PC-3 (cell line): ENCODE measurements around the gene SEC14L3. TPM values are rescaled to one million over a fixed set of nuclear protein-coding genes. Genes with fewer than 3 reads are reported as not detected.

Source experiments
- ATAC-seq: fragments of 200-7000 bp; cut with Tn5 transposase; 2 replicates; pipeline ENCODE4 v1.9.1; 2020; ENCODE audit warnings: mild to moderate bottlenecking, moderate library complexity
- BruUV-seq: library from RNA; stranded (reverse); fragments of 400-500 nt; replicated peaks from 2 replicates; lab custom pipeline; 2021; lab: Mats Ljungman, UMichigan
- CTCF ChIA-PET: fragments of 300-600 bp; sonication (Branson Sonifier 250); formaldehyde crosslinking; loops from one replicate; lab custom pipeline; 2022; ENCODE audit warnings: antibody characterized with exemption; lab: Charles Lee
- POLR2A ChIA-PET: fragments of 300-600 bp; sonication (Branson Sonifier 250); formaldehyde crosslinking; loops from one replicate; lab custom pipeline; 2022; ENCODE audit warnings: antibody characterized with exemption; ENCODE audit not compliant: unreplicated experiment; lab: Charles Lee
- DNase-seq: peaks from one replicate; pipeline ENCODE4 v3.0.0-alpha.2; 2015
- H2AFZ ChIP-seq: fragments of 300-600 bp; sonication (generic); 2 replicates; pipeline ENCODE4 v1.6.0; 2016; ENCODE audit warnings: antibody characterized with exemption, low read length
- H3F3A ChIP-seq: fragments of 300-600 bp; sonication (generic); one replicate; pipeline ENCODE4 v1.6.0; 2017; ENCODE audit warnings: antibody characterized with exemption, low read length, control low read depth, mild to moderate bottlenecking; ENCODE audit not compliant: unreplicated experiment
- H3K27ac ChIP-seq: fragments of 300-600 bp; sonication (generic); 2 replicates; pipeline ENCODE4 v1.5.1; 2016; ENCODE audit warnings: mild to moderate bottlenecking, low read length
- H3K27me3 ChIP-seq: fragments of 300-600 bp; sonication (generic); 2 replicates; pipeline ENCODE4 v1.6.1; 2016; ENCODE audit warnings: low read length, mixed read lengths
- H3K36me3 ChIP-seq: fragments of 300-600 bp; sonication (generic); 2 replicates; pipeline ENCODE4 v1.6.1; 2016; ENCODE audit warnings: low read depth, mixed run types, low read length, mixed read lengths
- H3K4me1 ChIP-seq: fragments of 300-600 bp; sonication (generic); 2 replicates; pipeline ENCODE4 v1.5.1; 2016; ENCODE audit warnings: low read length; ENCODE audit not compliant: insufficient read depth
- H3K4me2 ChIP-seq: fragments of 300-600 bp; sonication (generic); 2 replicates; pipeline ENCODE4 v1.6.0; 2016; ENCODE audit warnings: low read length
- H3K4me3 ChIP-seq: fragments of 300-600 bp; sonication (generic); 2 replicates; pipeline ENCODE4 v1.5.1; 2016; ENCODE audit warnings: mild to moderate bottlenecking, low read length, mixed read lengths
- H3K79me2 ChIP-seq: fragments of 300-600 bp; sonication (generic); 2 replicates; pipeline ENCODE4 v1.6.1; 2017; ENCODE audit warnings: low read length, mixed read lengths
- H3K9ac ChIP-seq: fragments of 300-600 bp; sonication (generic); 2 replicates; pipeline ENCODE4 v1.6.0; 2016; ENCODE audit warnings: mild to moderate bottlenecking, low read length
- H3K9me2 ChIP-seq: fragments of 300-600 bp; sonication (generic); replicated peaks from 2 replicates; pipeline ENCODE4 v1.6.1; 2016; ENCODE audit warnings: mixed run types, low read length, mixed read lengths
- H3K9me3 ChIP-seq: fragments of 300-600 bp; sonication (generic); 2 replicates; pipeline ENCODE4 v1.6.1; 2016; ENCODE audit warnings: low read length, mixed read lengths
- H4K20me1 ChIP-seq: fragments of 300-600 bp; sonication (generic); 2 replicates; pipeline ENCODE4 v1.6.1; 2016; ENCODE audit warnings: low read length, mixed read lengths
- CTCF ChIP-seq: fragments of 300-600 bp; sonication (generic); conservative IDR thresholded peaks from 2 replicates; pipeline ENCODE4 v1.5.1; 2017; ENCODE audit warnings: antibody characterized with exemption, low read depth, mild to moderate bottlenecking, low read length
- EZH2 ChIP-seq: fragments of 300-600 bp; sonication (generic); IDR thresholded peaks from one replicate; pipeline ENCODE4 v1.6.1; 2017; ENCODE audit warnings: antibody characterized with exemption, mild to moderate bottlenecking, low read length; ENCODE audit not compliant: unreplicated experiment
- EZH2phosphoT487 ChIP-seq: fragments of 300-600 bp; sonication (generic); IDR thresholded peaks from 2 replicates; pipeline ENCODE4 v1.6.1; 2018; ENCODE audit warnings: mild to moderate bottlenecking, antibody characterized with exemption, low read length, borderline replicate concordance
- intact Hi-C: fragments of 100-400 bp; cut with micrococcal nuclease; formaldehyde crosslinking; loops from 2 replicates; pipeline ENCODE4 v1.9.0; 2023
- total RNA-seq: library from RNA; depleted of rRNA; stranded (reverse); fragments of >200 nt; gene quantifications from 2 replicates; pipeline ENCODE4 v1.2.3, GENCODE V29; 2014

Gene SEC14L3
- total RNA-seq, 1 experiment from 2014 or later: not detected

DNA sequence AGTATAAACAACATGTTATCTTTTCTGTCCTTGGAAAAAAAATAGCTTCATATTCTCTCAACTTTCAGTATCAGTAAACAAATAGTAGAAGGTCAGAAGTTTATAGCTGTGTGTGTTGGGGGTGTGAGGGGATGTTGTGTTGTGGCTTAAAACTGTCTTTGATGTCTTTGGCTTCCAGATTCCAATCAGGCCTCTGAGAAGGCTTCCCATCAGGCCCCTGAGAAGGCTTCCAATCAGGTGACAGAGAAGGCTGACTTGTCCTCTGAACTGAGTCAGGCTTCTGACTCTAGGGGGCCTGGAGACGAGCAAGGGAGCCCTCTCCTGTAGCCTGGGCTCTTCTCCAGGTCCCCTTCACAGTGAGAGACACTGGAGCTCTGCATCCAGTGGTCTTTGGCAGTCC lies 37.0 kb downstream of the SEC14L3 start:
- H3K36me3 ChIP-seq: no peaks in the 10 kb centered on the region
- no peak for ATAC-seq
- H4K20me1 ChIP-seq: no peaks in the 10 kb centered on the region
- no peaks in the 10 kb centered on the region for H3K27me3 ChIP-seq
- H3K4me3 ChIP-seq: no peak overlapping the region
- no peaks in the 10 kb centered on the region for H3K79me2 ChIP-seq
- no TSS peak for BruUV-seq
- H3F3A ChIP-seq: no peaks in the 10 kb centered on the region
- ChIA-PET CTCF (no interaction called here), POLR2A (no interaction called here)
- no peaks in the 10 kb centered on the region for H3K9me2 ChIP-seq
- intact Hi-C loops: no loop called here
- H2AFZ ChIP-seq: no peak overlapping the region
- TF ChIP-seq EZH2: no peak
- TF ChIP-seq CTCF: no peak
- TF ChIP-seq EZH2phosphoT487: no peak
- H3K27ac ChIP-seq: no peak overlapping the region
- H3K9ac ChIP-seq: no peak overlapping the region
- no peak overlapping the region for H3K4me2 ChIP-seq
- no peaks in the 10 kb centered on the region for H3K4me1 ChIP-seq
- DNase-seq: no peak
- no peaks in the 10 kb centered on the region for H3K9me3 ChIP-seq

DNA sequence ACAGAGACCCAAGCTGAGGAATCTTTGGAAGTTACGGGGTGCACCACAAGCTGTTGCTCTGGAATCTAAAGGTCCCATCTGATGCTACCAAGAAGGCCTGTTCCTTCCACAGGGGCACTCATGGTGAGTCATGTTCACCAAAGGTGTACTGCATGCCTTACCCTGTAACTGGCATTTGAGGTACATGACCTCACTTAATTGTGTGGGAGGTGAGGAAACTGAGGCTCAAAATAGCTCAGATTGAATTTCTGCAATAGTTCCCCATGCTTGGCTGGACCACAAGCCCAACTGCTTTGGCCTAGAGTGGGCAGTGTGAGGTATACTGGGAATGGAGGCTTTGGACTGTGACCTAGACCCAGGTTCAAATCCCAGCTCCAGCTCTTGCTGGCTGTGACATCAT lies 38.0 kb downstream of the SEC14L3 start:
- H3K4me3 ChIP-seq: no peak overlapping the region
- no peaks in the 10 kb centered on the region for H3K79me2 ChIP-seq
- ChIA-PET POLR2A (no interaction called here), CTCF (no interaction called here)
- H3K36me3 ChIP-seq: no peaks in the 10 kb centered on the region
- no peak for ATAC-seq
- no TSS peak for BruUV-seq
- H4K20me1 ChIP-seq: no peaks in the 10 kb centered on the region
- intact Hi-C loops: no loop called here
- H3K9me3 ChIP-seq: no peaks in the 10 kb centered on the region
- no peak overlapping the region for H2AFZ ChIP-seq
- H3K4me2 ChIP-seq: no peak overlapping the region
- no peak overlapping the region for H3K27ac ChIP-seq
- H3K4me1 ChIP-seq: no peaks in the 10 kb centered on the region
- H3F3A ChIP-seq: no peaks in the 10 kb centered on the region
- no peak for TF ChIP-seq EZH2
- TF ChIP-seq EZH2phosphoT487: no peak
- no peak for TF ChIP-seq CTCF
- no peaks in the 10 kb centered on the region for H3K27me3 ChIP-seq
- H3K9me2 ChIP-seq: no peaks in the 10 kb centered on the region
- no peak overlapping the region for H3K9ac ChIP-seq
- DNase-seq: no peak

DNA sequence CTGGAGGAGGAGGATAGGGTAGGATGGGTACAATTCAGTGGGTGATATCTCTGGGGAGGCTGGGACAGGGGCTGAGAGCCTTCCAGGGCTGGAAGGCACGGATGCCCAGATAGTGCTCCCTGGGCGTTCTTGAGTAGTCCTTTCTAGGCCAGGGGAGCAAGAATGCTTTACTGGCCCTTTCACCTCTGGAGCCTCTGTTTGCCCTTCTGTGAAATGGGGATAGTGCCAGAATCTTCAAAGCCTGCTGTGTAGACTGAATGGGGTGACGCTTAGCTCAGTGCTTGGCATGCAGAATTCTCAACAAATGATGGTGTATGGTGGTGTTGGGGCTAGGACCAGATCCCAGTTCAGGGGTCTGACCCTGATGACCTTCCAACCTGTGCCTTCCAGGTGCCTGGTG lies 38.6 kb downstream of the SEC14L3 start:
- POLR2A ChIA-PET: no interaction called here
- no peaks in the 10 kb centered on the region for H3K27me3 ChIP-seq
- no peaks in the 10 kb centered on the region for H3K79me2 ChIP-seq
- no peaks in the 10 kb centered on the region; the same call in 1 of the 2 replicates for H3K36me3 ChIP-seq
- TF ChIP-seq CTCF (no peak), EZH2phosphoT487 (no peak)
- H3K9ac ChIP-seq: no peak overlapping the region
- intact Hi-C loops: no loop called here
- H2AFZ ChIP-seq: no peak overlapping the region
- H3K27ac ChIP-seq: no peak overlapping the region
- DNase-seq (no peak), ATAC-seq (no peak)
- no peaks in the 10 kb centered on the region for H3F3A ChIP-seq
- H3K4me1 ChIP-seq: no peaks in the 10 kb centered on the region
- no peak overlapping the region for H3K4me2 ChIP-seq
- no peaks in the 10 kb centered on the region for H3K9me2 ChIP-seq
- no peaks in the 10 kb centered on the region for H4K20me1 ChIP-seq
- CTCF ChIA-PET: no interaction called here
- H3K4me3 ChIP-seq: no peak overlapping the region
- no TSS peak for BruUV-seq
- no peaks in the 10 kb centered on the region for H3K9me3 ChIP-seq
